HG03280 (cell line): Measurements from ENCODE around the gene MYOM1.
"Not testable (repeated sequence)": the region's sequence is repeated elsewhere in the genome, so short reads cannot be mapped to it uniquely, and the experiment has no call there.

ENCODE experiments used
- ATAC-seq: cut with Tn5 transposase; IDR thresholded peaks from one replicate; pipeline ENCODE4 v1.9.1; 2021; ENCODE audit warnings: mild to moderate bottlenecking, moderate library complexity; ENCODE audit not compliant: unreplicated experiment

MYOM1 gene

DNA sequence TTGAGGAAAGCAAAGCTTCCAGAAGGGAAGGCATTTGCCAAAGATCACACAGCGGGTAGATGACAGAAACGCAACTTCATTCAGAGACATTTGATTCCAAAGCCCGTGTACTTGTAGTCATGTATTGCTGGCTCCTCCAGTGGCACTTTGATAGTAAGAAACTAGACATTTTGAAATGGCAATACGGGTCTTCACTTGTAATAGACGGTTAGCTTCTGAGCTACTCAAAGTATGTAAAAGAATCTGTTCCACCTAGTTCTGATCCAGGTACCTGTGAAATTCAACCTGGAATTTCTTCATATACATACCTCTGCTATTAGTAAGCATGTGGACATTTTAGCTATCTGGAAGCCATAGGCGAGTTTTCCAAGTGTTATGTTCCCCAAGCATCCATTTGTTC lies 1.7 kb upstream of the MYOM1 start:
- no peak for ATAC-seq

DNA sequence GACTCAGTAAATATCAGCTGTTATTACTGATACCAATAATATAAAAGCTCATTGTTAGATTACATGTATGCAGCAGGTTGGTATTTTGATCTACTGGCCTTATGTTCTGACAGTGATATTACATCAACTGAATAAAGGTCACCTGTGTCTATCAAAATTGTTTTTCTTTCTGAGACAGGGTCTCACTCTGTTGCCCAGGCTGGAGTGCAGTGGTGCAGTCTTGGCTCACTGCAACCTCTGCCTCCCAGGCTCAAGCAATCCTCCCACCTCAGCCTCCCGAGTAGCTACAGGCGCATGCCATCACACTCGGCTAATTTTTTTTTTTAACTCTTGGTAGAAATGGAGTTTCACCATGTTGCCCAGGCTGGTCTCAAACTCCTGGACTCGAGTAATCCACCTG lies 1.1 kb upstream of the MYOM1 start:
- ATAC-seq = not testable (repeated sequence)

GRCh38 chr18:3219241-3219630 lies 532 bp downstream of the MYOM1 start:
- ATAC-seq = no peak

- no peak for ATAC-seq
Observed at GRCh38 chr18:3218819-3219218, 949 bp downstream of the MYOM1 start.

- no peak for ATAC-seq
Observed at GRCh38 chr18:3217948-3218647, 1.7 kb downstream of the MYOM1 start.

GRCh38 chr18:3216987-3217386 lies 2.8 kb downstream of the MYOM1 start:
- ATAC-seq = no peak

DNA sequence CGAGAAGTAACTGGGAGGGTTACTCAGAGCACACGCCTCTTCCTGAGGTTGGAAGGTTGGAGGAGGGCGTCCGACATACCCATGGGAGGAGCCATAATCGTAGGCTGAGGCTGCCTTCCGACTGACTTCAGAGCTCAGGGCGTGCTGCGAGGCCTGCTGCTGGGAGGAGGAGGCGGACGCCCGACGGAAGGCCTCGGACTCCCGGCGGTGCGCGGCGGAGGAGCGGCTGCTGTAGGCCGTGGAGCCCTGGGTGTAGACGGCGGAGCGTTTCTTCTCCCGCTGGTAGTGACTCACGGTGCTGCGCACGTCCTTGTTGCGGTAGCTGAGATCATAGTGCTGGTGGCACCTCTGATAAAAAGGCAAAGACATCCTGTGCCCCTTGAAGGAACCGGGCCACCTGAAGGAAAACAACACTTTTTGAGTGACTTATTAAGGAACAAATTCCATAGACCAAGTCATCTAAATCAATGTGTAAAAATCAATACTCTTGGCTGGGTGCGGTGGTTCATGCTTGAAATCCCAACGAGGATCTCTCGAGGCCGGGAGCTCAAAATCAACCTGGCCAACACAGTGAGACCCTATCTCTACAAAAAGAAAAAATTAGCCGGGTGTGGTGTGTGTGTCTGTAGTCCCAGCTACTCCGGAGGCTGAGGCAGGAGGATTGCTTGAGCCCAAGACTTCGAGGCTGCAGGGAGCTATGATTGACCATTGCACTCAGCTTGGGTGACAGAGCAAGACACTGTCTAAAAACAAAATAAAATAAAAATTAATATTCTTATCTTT lies 4.7 kb downstream of the MYOM1 start:
- ATAC-seq = no peak

GRCh38 chr18:3213300-3214059 lies 6.3 kb downstream of the MYOM1 start:
- ATAC-seq = no peak

DNA sequence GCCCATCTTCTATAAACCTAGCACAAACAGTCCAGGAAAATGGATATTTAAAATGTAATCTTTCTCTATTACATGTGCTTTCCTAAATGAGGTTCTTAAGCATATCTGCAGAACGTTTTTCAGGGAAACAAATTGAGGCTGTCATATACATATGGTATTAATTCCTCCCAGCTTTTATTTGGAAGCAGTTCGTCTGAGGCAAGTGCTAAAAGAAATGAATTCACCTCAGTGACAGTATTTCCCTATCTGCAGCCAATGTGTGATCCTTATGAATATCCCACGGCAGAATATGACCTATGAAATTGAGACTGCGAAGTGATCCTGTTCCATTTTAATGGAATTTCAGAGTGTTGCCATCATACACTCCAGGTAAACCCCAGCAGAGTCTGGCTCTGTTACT lies 7.1 kb downstream of the MYOM1 start:
- no peak for ATAC-seq

GRCh38 chr18:3211236-3211992 lies 8.4 kb downstream of the MYOM1 start:
- no peak for ATAC-seq

GRCh38 chr18:3209859-3210569 lies 9.8 kb downstream of the MYOM1 start:
- ATAC-seq = peak; percentile 65

DNA sequence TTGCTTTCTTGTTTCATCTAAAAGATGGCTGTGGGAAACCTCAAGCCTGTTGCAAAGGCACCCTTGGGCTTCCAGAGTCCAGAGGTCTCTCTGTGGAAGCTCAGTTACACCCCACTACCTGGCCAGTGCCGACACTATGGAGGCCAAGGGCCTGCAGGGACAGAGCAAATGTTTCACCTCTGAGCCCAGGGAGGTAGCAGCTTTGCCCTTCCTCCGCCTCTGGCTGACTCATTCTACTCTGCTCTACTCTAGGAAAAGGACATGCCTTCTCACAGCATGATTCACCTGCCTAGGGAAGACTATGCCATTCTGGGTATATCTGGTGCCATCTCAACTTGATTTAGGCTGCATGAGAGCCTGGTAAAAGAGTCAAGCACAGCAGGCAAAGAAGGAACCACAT lies 12.2 kb downstream of the MYOM1 start:
- no peak for ATAC-seq

- no peak for ATAC-seq
Observed at GRCh38 chr18:3205239-3205638, 14.5 kb downstream of the MYOM1 start.

DNA sequence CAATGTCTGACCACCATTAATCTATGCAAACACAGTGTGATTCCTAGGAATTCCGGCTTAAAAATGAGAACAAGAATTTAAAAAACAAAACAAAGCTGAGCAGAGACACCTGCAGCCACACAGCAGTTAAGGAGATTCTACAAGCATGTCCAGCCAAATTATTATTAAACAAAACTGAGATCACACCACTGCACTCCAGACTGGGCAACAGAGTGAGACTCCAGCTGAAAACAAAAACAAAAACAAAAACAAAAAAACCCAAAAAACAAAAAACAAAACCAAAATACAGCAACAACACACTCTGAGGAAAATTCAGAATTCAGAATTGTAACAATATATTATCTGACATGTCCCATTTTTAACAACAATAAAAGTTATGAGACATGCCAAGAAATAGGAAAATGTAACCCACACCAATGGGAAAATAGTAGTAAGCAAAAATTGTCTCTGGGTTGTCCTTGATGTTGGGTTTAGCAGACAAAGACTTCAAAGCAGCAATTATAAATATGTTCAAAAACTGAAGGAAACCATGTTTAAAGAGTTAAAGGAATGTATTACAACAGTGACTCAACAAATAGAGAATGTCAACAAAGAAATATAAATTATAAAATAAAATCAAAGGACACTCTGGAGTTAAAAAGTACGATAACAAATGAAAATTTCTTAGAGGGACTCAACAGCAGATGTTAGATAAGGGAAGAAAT lies 19.7 kb downstream of the MYOM1 start:
- ATAC-seq = no peak

DNA sequence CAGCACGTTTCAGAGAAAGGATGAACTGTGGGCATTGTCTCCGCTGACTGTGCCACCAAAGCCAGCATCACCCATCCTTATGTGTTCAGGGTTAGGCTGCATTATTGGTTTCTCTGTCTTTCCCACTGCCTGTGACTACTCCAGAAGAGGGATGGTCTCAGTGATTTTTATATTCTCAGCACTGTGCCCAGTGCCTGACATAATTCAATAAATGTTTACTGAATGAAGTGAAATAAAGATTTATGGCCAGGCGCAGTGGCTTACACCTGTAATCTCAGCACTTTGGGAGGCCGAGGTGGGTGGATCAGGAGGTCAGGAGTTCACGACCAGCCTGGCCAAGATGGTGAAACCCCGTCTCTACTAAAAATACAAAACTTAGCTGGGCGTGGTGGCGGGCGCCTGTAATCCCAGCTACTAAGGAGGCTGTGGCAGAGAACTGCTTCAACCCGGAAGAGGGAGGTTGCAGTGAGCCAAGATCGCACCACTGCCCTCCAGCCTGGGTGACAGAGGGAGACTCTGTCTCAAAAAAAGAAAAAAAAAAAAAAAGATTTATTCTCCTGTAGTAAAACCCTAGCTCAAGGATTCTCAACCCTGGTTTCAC lies 21.4 kb downstream of the MYOM1 start:
- not testable (repeated sequence) for ATAC-seq

DNA sequence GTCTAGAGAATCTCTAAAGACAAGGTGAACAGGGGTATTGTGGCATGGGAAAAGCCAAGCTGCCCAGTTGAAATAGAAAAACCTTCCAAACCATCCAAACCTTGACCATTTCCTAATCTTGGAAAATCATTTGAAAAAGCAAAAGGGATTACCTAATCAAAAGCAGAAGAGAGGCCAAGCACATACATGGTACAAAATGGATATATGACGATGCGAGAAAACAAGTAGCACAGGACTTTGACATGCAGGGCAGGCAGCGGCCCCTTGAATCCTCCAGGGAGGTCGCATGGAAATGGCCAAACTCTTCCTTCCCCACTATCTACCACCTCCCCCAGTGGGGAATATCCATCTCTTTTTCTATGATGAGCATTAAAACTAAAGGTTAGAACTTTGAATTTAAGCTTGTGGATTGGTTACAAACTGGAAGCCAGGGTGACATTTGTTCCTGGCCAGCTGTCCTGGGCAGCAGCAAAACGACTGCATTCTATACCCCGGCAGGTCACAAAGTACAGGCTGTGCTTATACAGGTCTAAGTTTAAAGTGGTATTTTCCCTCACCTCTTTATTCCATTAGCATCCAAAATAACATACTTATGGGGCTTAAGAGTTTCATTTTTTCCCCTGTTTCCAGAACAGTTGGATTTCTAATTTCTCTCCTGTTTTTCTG lies 24.7 kb downstream of the MYOM1 start:
- no peak for ATAC-seq

DNA sequence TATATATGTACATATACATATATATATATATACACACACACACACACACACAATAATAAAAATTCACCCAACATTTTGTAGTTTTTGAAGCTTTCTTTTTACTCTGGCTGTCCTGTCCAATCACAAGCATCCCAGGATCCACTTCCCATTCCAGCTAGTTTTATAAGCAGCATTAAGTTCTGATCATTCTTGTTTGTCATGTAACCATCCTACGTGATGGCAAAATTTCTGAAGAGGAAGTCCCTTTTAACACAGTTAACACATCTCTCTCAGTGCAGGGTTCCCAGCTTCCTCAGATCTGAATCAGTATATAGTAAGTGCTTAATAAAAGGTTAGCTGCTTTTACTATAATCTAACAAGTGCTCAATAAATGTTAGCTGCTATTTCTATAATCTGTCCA lies 26.4 kb downstream of the MYOM1 start:
- no peak for ATAC-seq

DNA sequence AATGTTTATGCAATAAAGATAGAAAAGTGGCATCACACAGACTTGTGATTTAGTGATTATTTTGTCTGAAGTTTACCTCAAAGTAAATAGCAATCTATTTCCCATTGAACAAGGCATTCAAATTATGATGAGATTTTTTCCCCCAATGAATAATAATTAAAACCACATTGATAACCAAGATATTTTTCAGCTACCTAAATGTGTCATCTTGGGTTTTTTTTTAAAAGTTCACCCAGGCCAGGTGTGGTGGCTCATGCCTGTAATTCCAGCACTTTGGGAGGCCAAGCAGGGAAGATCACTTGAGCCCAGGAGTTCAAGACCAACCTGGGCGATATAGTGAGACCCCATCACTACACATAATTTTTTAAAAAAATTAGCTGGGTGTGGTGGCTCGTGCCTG lies 27.0 kb downstream of the MYOM1 start:
- no peak for ATAC-seq

DNA sequence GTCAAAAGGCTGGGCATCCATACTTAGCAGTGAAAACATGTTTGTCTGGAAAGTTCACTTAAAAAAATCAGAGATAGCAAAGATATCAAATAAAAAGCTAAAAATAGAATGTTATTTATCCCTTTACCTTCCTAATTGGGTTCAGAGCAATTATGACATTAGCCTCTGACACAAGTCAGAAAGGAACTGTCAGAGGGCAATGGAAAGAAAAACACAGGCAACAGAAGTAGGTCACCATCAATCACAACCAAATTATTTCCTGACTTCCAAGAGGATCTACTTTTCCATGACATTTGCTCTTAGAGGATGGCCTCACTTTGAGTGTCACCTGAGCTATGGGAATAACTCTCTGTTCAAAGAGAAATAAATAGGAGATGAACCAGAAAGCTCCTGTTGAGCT lies 27.5 kb downstream of the MYOM1 start:
- ATAC-seq = no peak
